Neutrophil (primary cell): ENCODE results near the gene PNPT1.

Source experiments
- H3K27ac ChIP-seq: fragments of 200-600 bp; sonication (generic); 2 replicates; pipeline ENCODE4 v1.5.1; 2016; ENCODE audit warnings: mild to moderate bottlenecking, moderate library complexity
- H3K27me3 ChIP-seq: fragments of 200-600 bp; sonication (generic); 2 replicates; pipeline ENCODE4 v1.6.0; 2016; ENCODE audit warnings: mild to moderate bottlenecking
- H3K36me3 ChIP-seq: fragments of 200-600 bp; sonication (generic); 2 replicates; pipeline ENCODE4 v1.5.1; 2017
- H3K4me1 ChIP-seq, 2 experiments: fragments of 200-600 bp in 1 of 2; sonication (generic) in 1 of 2; 1 replicate in 1 of 2; 2 replicates in 1 of 2; pipeline versions ENCODE4 v1.5.1 to v1.6.1; 2013 to 2016; ENCODE audit warnings: low read depth in 1 of 2, low read length in 1 of 2, mild to moderate bottlenecking in 1 of 2, moderate library complexity in 1 of 2; ENCODE audit not compliant: control insufficient read depth in 1 of 2, insufficient read depth in 1 of 2
- H3K4me3 ChIP-seq, 2 experiments: fragments of 200-600 bp in 1 of 2; sonication (generic) in 1 of 2; 1 replicate in 1 of 2; 2 replicates in 1 of 2; pipeline ENCODE4 v1.5.1; 2013 to 2016; ENCODE audit warnings: low read depth in 1 of 2, low read length in 1 of 2, mild to moderate bottlenecking in 1 of 2, moderate library complexity in 1 of 2
- H3K9me3 ChIP-seq: fragments of 200-600 bp; sonication (generic); 2 replicates; pipeline ENCODE4 v1.5.1; 2016
- TF ChIP-seq, protein P1 (sequence below): fragments of 200-600 bp; sonication (generic); IDR thresholded peaks from 2 replicates; pipeline ENCODE4 v1.5.1; 2016; ENCODE audit warnings: antibody characterized with exemption

PNPT1 gene

DNA sequence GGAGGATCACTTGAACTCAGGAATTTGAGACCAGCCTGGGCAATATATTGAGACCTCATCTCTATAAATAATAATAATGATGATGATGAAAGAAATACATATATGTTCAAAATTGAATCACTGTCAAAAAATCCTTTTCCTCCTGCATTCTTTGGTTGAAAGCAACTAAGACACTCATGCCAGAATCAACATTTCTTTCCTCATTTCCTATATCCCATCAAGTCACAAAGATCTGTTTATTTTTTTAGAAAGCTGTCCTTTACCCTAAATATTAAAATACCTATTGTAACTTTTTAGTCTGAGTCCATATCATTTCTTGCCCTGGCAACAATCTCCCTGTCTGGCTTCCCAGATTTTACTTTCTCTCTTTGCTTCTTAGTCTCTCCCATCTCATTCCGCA is 44.4 kb downstream of the PNPT1 start:
- H3K27ac ChIP-seq: no peak overlapping the region

DNA sequence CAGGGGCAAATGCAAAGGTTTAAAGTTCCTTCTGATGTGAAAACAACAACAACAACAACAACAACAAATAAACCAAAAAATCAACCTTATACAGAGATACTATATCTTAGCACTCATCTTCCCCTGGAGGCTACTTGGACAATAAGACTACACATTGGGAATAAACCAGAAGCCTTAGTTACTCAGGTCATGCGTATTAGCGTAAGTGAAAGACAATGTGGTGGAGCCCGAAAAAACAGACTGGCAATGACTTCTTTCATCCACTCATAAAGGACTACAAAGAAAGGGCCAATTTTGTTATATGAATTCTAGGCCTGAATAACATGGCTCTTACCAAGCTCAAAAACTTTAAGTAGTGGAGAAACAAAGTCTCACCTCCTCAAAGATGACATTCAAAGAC is 56.8 kb downstream of the PNPT1 start:
- H3K4me3 ChIP-seq: no peak overlapping the region
- TF ChIP-seq, protein P1, sequence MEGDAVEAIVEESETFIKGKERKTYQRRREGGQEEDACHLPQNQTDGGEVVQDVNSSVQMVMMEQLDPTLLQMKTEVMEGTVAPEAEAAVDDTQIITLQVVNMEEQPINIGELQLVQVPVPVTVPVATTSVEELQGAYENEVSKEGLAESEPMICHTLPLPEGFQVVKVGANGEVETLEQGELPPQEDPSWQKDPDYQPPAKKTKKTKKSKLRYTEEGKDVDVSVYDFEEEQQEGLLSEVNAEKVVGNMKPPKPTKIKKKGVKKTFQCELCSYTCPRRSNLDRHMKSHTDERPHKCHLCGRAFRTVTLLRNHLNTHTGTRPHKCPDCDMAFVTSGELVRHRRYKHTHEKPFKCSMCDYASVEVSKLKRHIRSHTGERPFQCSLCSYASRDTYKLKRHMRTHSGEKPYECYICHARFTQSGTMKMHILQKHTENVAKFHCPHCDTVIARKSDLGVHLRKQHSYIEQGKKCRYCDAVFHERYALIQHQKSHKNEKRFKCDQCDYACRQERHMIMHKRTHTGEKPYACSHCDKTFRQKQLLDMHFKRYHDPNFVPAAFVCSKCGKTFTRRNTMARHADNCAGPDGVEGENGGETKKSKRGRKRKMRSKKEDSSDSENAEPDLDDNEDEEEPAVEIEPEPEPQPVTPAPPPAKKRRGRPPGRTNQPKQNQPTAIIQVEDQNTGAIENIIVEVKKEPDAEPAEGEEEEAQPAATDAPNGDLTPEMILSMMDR: no peak
- H3K4me1 ChIP-seq: no peaks in the 10 kb centered on the region
- no peak overlapping the region for H3K27ac ChIP-seq
- no peaks in the 10 kb centered on the region for H3K27me3 ChIP-seq
- no peaks in the 10 kb centered on the region for H3K9me3 ChIP-seq
- peaks cover 12% of the 10 kb centered on the region for H3K36me3 ChIP-seq

More for the DNA sequence above, 44.4 kb downstream of the PNPT1 start:
- Histone ChIP-seq H3K4me3 (no peak overlapping the region), H3K9me3 (no peaks in the 10 kb centered on the region), H3K27me3 (no peaks in the 10 kb centered on the region), H3K36me3 (no peaks in the 10 kb centered on the region), H3K4me1 (no peaks in the 10 kb centered on the region)
- TF ChIP-seq, protein P1: no peak

DNA sequence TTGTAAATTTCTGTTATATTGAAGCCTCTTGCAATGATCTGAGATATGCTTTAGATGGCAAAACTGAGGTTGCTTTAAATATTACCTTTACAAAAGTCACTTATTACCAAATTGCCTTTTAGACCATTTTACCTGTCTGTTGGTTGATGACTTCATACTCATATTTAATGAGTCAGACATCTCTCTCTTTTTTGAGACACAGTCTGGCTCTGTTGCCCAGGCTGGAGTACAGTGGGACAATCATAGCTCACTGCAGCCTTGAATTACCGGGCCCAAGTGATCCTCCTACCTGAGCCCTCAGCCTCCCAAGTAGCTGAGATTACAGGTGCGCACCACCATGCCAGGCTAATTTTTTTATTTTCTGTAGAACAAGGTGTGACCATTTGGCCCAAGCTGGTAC is 64.7 kb downstream of the PNPT1 start:
- H3K27me3 ChIP-seq: no peaks in the 10 kb centered on the region
- no peak overlapping the region for H3K4me3 ChIP-seq
- no peak overlapping the region for H3K27ac ChIP-seq
- H3K4me1 ChIP-seq: no peaks in the 10 kb centered on the region
- H3K9me3 ChIP-seq: no peaks in the 10 kb centered on the region
- H3K36me3 ChIP-seq: peaks cover 17% of the 10 kb centered on the region
- TF ChIP-seq, protein P1: no peak

DNA sequence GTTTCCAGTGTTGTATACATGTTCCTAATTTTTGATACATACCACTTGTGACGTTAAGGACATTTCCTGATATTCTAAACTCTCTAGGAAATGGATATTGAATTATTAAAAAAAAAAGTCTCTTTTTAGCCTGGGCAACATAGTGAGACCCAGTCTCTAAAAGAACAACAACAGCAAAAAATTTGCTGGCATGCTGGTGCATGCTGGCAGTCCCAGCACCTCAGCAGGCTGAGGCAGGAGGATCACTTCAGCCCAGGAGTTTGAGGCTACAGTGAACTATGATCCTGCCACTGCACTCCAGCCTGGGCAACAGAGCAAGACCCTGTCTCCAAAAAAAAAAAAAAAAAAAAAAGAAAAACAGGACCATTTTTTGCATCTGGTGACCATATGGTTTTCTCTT is 65.7 kb downstream of the PNPT1 start:
- no peaks in the 10 kb centered on the region for H3K27me3 ChIP-seq
- H3K4me3 ChIP-seq: no peak overlapping the region
- TF ChIP-seq, protein P1: no peak
- H3K27ac ChIP-seq: no peak overlapping the region
- no peaks in the 10 kb centered on the region for H3K4me1 ChIP-seq
- H3K9me3 ChIP-seq: no peaks in the 10 kb centered on the region
- H3K36me3 ChIP-seq: peaks cover 17% of the 10 kb centered on the region

DNA sequence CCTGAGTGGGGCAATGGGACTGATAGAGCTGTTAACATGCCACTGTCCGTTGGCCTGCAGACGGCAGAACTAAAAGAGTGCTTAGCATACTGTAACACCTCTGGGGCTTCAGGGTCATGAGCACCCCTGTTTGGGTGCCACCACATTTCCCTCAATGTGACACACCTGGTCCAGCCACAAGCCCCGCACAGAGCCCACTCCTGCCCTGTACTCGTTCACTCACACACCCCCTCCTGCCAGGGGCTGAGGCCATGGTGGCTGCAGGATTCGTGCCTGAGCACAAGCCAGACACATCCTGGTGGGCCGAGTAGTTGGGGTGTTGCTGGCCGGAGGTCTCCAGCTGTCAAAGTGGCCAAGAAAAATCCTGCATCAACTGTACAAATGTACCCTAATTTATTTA is 71.8 kb downstream of the PNPT1 start:
- H3K4me3 ChIP-seq: no peak overlapping the region
- TF ChIP-seq, protein P1: no peak
- no peak overlapping the region for H3K27ac ChIP-seq
- no peaks in the 10 kb centered on the region for H3K27me3 ChIP-seq
- H3K9me3 ChIP-seq: no peaks in the 10 kb centered on the region
- H3K36me3 ChIP-seq: peaks cover 17% of the 10 kb centered on the region
- H3K4me1 ChIP-seq: peaks cover 14 to 27% of the 10 kb centered on the region in 2 experiments
